ENCODE results near the gene CEP104.

Gene CEP104

GRCh38 chr1:3851292-3851691, 5.7 kb downstream of the CEP104 start:
- no peak for ATAC-seq
- TF ChIP-seq CREB5 (CRISPR knock-in tag; IDR thresholded peaks at IDR 0.05; ENCODE audit: low read depth) (no peak), ZFP3 (CRISPR knock-in tag; IDR thresholded peaks at IDR 0.05) (no peak), CSDC2 (CRISPR knock-in tag; IDR thresholded peaks at IDR 0.05) (no peak), ZC3H10 (CRISPR knock-in tag; IDR thresholded peaks at IDR 0.05) (no peak), ZFP30 (CRISPR knock-in tag; IDR thresholded peaks at IDR 0.05) (no peak), GLIS3 (CRISPR knock-in tag; IDR thresholded peaks at IDR 0.05) (no peak), TOX (CRISPR knock-in tag; IDR thresholded peaks at IDR 0.05; ENCODE audit: borderline replicate concordance) (no peak), ESRRG (CRISPR knock-in tag; IDR thresholded peaks at IDR 0.05) (no peak), RARB (CRISPR knock-in tag; IDR thresholded peaks at IDR 0.05) (no peak)

GRCh38 chr1:3850857-3851256, 6.2 kb downstream of the CEP104 start:
- ATAC-seq = no peak

GRCh38 chr1:3847081-3847480, 9.9 kb downstream of the CEP104 start:
- TF ChIP-seq ZNF8 (CRISPR knock-in tag; IDR thresholded peaks at IDR 0.05) (no peak), SNAI2 (CRISPR knock-in tag; IDR thresholded peaks at IDR 0.05) (no peak), CSRNP3 (CRISPR knock-in tag; IDR thresholded peaks at IDR 0.05) (no peak), ZFP30 (CRISPR knock-in tag; IDR thresholded peaks at IDR 0.05) (no peak), ARNTL (CRISPR knock-in tag; IDR thresholded peaks at IDR 0.05; ENCODE audit: borderline replicate concordance, low read depth) (no peak)
- no peak for ATAC-seq

More at GRCh38 chr1:3850857-3851256, 6.2 kb downstream of the CEP104 start:
- no peak for TF ChIP-seq CSRNP3 (CRISPR knock-in tag; IDR thresholded peaks at IDR 0.05)
- TF ChIP-seq ZNF70 (CRISPR knock-in tag; IDR thresholded peaks at IDR 0.05) = no peak
- TF ChIP-seq CSDC2 (CRISPR knock-in tag; IDR thresholded peaks at IDR 0.05) = no peak
- no peak for TF ChIP-seq BACH2 (CRISPR knock-in tag; IDR thresholded peaks at IDR 0.05; ENCODE audit: borderline replicate concordance)
- no peak for TF ChIP-seq GLIS3 (CRISPR knock-in tag; IDR thresholded peaks at IDR 0.05)
- TF ChIP-seq SNAI2 (CRISPR knock-in tag; IDR thresholded peaks at IDR 0.05) = no peak
- TF ChIP-seq ZNF565 (CRISPR knock-in tag; conservative IDR thresholded peaks at IDR 0.05; ENCODE audit: low read depth) = no peak
- TF ChIP-seq ZNF8 (CRISPR knock-in tag; IDR thresholded peaks at IDR 0.05) = no peak
- no peak for TF ChIP-seq ZFP3 (CRISPR knock-in tag; IDR thresholded peaks at IDR 0.05)
- TF ChIP-seq TOX (CRISPR knock-in tag; IDR thresholded peaks at IDR 0.05; ENCODE audit: borderline replicate concordance) = no peak
- TF ChIP-seq ISL1 (CRISPR knock-in tag; IDR thresholded peaks at IDR 0.05) = no peak
- TF ChIP-seq PATZ1 (CRISPR knock-in tag; IDR thresholded peaks at IDR 0.05; ENCODE audit: borderline replicate concordance) = no peak
- TF ChIP-seq ZC3H10 (CRISPR knock-in tag; IDR thresholded peaks at IDR 0.05) = no peak
- no peak for TF ChIP-seq OSR1 (CRISPR knock-in tag; IDR thresholded peaks at IDR 0.05)

GRCh38 chr1:3846541-3846940, 10.5 kb downstream of the CEP104 start:
- ATAC-seq = no peak
- no peak for TF ChIP-seq TCF4 (CRISPR knock-in tag; IDR thresholded peaks at IDR 0.05; ENCODE audit: borderline replicate concordance)
- TF ChIP-seq POU6F1 (CRISPR knock-in tag; IDR thresholded peaks at IDR 0.05; ENCODE audit: borderline replicate concordance, low read depth) = no peak
- TF ChIP-seq GLIS3 (CRISPR knock-in tag; IDR thresholded peaks at IDR 0.05) = no peak
- no peak for TF ChIP-seq PATZ1 (CRISPR knock-in tag; IDR thresholded peaks at IDR 0.05; ENCODE audit: borderline replicate concordance)
- TF ChIP-seq TOX (CRISPR knock-in tag; IDR thresholded peaks at IDR 0.05; ENCODE audit: borderline replicate concordance) = no peak
- TF ChIP-seq TSHZ2 (CRISPR knock-in tag; IDR thresholded peaks at IDR 0.05) = no peak
- TF ChIP-seq CSDC2 (CRISPR knock-in tag; IDR thresholded peaks at IDR 0.05) = no peak
- no peak for TF ChIP-seq ESRRG (CRISPR knock-in tag; IDR thresholded peaks at IDR 0.05)
- TF ChIP-seq BACH2 (CRISPR knock-in tag; IDR thresholded peaks at IDR 0.05; ENCODE audit: borderline replicate concordance) = no peak
- TF ChIP-seq CREB5 (CRISPR knock-in tag; IDR thresholded peaks at IDR 0.05; ENCODE audit: low read depth) = no peak
